Mammary epithelial cell (primary cell): ENCODE data around the gene SMARCD2.

Experiments used
- EZH2 ChIP-seq: IDR thresholded peaks from 2 replicates; pipeline ENCODE4 v1.6.1; 2012; ENCODE audit warnings: low read length, inconsistent platforms, borderline replicate concordance
- TF ChIP-seq, protein P1 (sequence below), 2 donors: IDR thresholded peaks in 1 of 2; conservative IDR thresholded peaks in 1 of 2; 2 replicates each; pipeline ENCODE4 v1.5.1; 2011 to 2012; ENCODE audit warnings: inconsistent platforms in 2 of 2, low read length in 2 of 2, mild to moderate bottlenecking in 2 of 2, control low read depth in 1 of 2, low read depth in 1 of 2; ENCODE audit not compliant: insufficient read depth in 1 of 2; ENCODE audit errors: extremely low read depth in 1 of 2

DNA sequence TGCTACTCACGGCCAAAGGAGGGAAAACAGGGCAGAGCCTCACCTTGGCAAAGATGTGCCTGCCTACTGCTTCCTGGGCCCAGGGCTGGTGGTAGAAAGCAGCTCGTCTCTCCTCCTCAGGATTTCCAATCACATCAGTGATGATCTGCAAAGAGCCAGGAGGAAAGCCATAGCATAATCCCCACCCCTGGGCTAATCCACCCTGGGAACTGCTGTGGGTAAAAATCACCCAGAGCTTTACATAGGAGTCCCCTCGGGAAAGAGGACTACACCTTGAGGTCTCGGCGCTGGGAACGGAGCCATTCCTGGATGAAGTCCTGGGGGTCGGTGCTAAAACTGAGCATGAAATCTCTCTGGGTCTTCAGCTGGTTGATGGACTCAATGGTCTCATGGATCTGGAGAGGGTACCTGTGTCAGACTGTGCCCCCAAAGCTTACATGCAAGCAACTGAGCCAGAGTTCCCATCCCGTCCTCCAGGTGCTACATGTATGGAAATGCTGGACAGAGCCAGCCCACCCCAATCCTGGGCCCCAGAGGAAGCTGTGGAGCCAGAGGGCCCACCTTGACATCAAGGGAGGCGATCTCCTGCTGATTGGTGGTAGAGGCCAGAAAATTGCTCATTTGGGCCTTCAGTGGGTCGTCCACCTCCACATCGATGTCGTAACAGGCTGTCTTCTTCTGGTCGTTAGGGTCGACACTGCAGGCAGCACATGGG, 9.3 kb downstream of the SMARCD2 start:
- TF ChIP-seq, protein P1, sequence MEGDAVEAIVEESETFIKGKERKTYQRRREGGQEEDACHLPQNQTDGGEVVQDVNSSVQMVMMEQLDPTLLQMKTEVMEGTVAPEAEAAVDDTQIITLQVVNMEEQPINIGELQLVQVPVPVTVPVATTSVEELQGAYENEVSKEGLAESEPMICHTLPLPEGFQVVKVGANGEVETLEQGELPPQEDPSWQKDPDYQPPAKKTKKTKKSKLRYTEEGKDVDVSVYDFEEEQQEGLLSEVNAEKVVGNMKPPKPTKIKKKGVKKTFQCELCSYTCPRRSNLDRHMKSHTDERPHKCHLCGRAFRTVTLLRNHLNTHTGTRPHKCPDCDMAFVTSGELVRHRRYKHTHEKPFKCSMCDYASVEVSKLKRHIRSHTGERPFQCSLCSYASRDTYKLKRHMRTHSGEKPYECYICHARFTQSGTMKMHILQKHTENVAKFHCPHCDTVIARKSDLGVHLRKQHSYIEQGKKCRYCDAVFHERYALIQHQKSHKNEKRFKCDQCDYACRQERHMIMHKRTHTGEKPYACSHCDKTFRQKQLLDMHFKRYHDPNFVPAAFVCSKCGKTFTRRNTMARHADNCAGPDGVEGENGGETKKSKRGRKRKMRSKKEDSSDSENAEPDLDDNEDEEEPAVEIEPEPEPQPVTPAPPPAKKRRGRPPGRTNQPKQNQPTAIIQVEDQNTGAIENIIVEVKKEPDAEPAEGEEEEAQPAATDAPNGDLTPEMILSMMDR (conservative IDR thresholded peaks at IDR 0.05 in 1 of 2, IDR thresholded peaks at IDR 0.05 in 1 of 2; ENCODE audit: extremely low read depth in 1 of 2, insufficient read depth in 1 of 2, low read depth in 1 of 2, low read length in 2 of 2): no peak
- no peak for TF ChIP-seq EZH2
